Lung (tissue), 16 donors: ENCODE data around the gene ZNF503. TPM values are rescaled to one million over a fixed set of nuclear protein-coding genes. Genes with fewer than 3 reads are reported as not detected.

Source experiments
- ATAC-seq: fragments of 200-7000 bp; cut with Tn5 transposase; one replicate; pipeline ENCODE4 v1.9.1; 2020; ENCODE audit warnings: moderate number of reproducible peaks; ENCODE audit not compliant: insufficient read depth, low FRiP score
- DNase-seq, 3 donors: peaks; one replicate each; pipeline ENCODE4 v3.0.0-alpha.2; 2013 to 2017
- H3K27ac ChIP-seq, 2 donors: one replicate each; pipeline ENCODE4 v1.5.1; 2013; ENCODE audit warnings: mild to moderate bottlenecking in 2 of 2, moderate library complexity in 2 of 2, control low read depth in 1 of 2, inconsistent platforms in 1 of 2, low read depth in 1 of 2, low read length in 1 of 2
- H3K27me3 ChIP-seq, 3 donors: one replicate each; pipeline ENCODE4 v1.5.1; 2013; ENCODE audit warnings: low read length in 2 of 3; ENCODE audit not compliant: control insufficient read depth in 3 of 3, insufficient read depth in 3 of 3
- H3K36me3 ChIP-seq, 4 donors: one replicate each; pipeline ENCODE4 v1.5.1; 2013; ENCODE audit warnings: low read length in 4 of 4, mild to moderate bottlenecking in 1 of 4, moderate library complexity in 1 of 4; ENCODE audit not compliant: control insufficient read depth in 4 of 4, insufficient read depth in 4 of 4
- H3K4me1 ChIP-seq, 5 donors: one replicate each; pipeline ENCODE4 v1.5.1; 2013; ENCODE audit warnings: low read length in 5 of 5, mild to moderate bottlenecking in 2 of 5, moderate library complexity in 1 of 5; ENCODE audit not compliant: control insufficient read depth in 5 of 5, insufficient read depth in 5 of 5
- H3K4me3 ChIP-seq: one replicate; pipeline ENCODE4 v1.5.1; 2013; ENCODE audit warnings: mild to moderate bottlenecking, control low read depth, moderate library complexity
- H3K9ac ChIP-seq, 2 donors: one replicate each; pipeline ENCODE4 v1.5.1; 2013; ENCODE audit warnings: low read length in 2 of 2, control low read depth in 1 of 2; ENCODE audit not compliant: insufficient read depth in 1 of 2
- H3K9me3 ChIP-seq, 4 donors: one replicate each; pipeline ENCODE4 v1.5.1; 2013; ENCODE audit warnings: low read length in 3 of 4, mild to moderate bottlenecking in 1 of 4, moderate library complexity in 1 of 4; ENCODE audit not compliant: control insufficient read depth in 4 of 4, insufficient read depth in 3 of 4
- CTCF ChIP-seq: IDR thresholded peaks from 2 replicates; pipeline ENCODE4 v1.5.1; 2012; ENCODE audit warnings: mild to moderate bottlenecking; ENCODE audit errors: control extremely low read depth, extremely low read depth
- WGBS, 2 donors: extraction: QIAGEN DNeasy Blood & Tissue Kit; methylation state at CpG; one replicate each; pipeline ENCODE4 v1.1.7; 2013; 5-methylcytosine and 5-hydroxymethylcytosine counted together
- long read RNA-seq, 5 donors: transcript quantifications; one replicate each; lab custom pipeline, GENCODE V29; 2026
- polyA plus RNA-seq, 2 donors: library from polyadenylated mRNA; stranded (reverse); fragments of 200-250 nt; gene quantifications; one replicate each; pipeline ENCODE4 v1.2.1, GENCODE V29; 2013
- total RNA-seq, 2 donors: library from RNA; depleted of rRNA in 1 of 2; stranded (reverse); fragments of >200 nt in 1 of 2; gene quantifications; one replicate each; pipeline ENCODE4 v1.2.1, GENCODE V29; 2014 to 2021
- donor health status: control.
- donor health status: control.
- donor health status: Bipolar disorder and iron deficiency.
- donor health status: healthy.
- donor health status: DM: yes; HTN: yes; CAD: no.

Gene ZNF503
- total RNA-seq (10 to 100 TPM; 24.8 to 37.8 TPM), polyA plus RNA-seq (10 to 100 TPM; 11.7 to 32.1 TPM)
- long read RNA-seq, donor 1, transcript ZNF503-201 (2 exons, 3,347 nt), result major isoform, 40 of 40 reads
- long read RNA-seq, donor 1, partial matches to known transcripts, result 0 of 40 reads
- long read RNA-seq, donor 1, other reads (novel, unspliced or antisense), result 0 of 40 reads
- long read RNA-seq, donor 2, transcript ZNF503-201 (2 exons, 3,347 nt), result major isoform, 14 of 14 reads
- long read RNA-seq, donor 2, partial matches to known transcripts, result 0 of 14 reads
- long read RNA-seq, donor 2, other reads (novel, unspliced or antisense), result 0 of 14 reads
- long read RNA-seq, donor 3, transcript ZNF503-201 (2 exons, 3,347 nt), result major isoform, 27 of 27 reads
- long read RNA-seq, donor 3, partial matches to known transcripts, result 0 of 27 reads
- long read RNA-seq, donor 3, other reads (novel, unspliced or antisense), result 0 of 27 reads
- long read RNA-seq, donor 4, transcript ZNF503-201 (2 exons, 3,347 nt), result major isoform, 14 of 14 reads
- long read RNA-seq, donor 4, partial matches to known transcripts, result 0 of 14 reads
- long read RNA-seq, donor 4, other reads (novel, unspliced or antisense), result 0 of 14 reads
- long read RNA-seq, donor 5, transcript ZNF503-201 (2 exons, 3,347 nt), result major isoform, 37 of 54 reads
- long read RNA-seq, donor 5, partial matches to known transcripts, result 17 of 54 reads
- long read RNA-seq, donor 5, other reads (novel, unspliced or antisense), result 0 of 54 reads

- peak; percentile 99 to 100 (median 99) for DNase-seq
- WGBS, 2 donors, result 0% methylated on average over 65 to 88 of the region's 88 CpGs
- Histone ChIP-seq H3K27ac (peak within 1 kb of the TSS; percentile 92 to 98), H3K4me1 (peaks cover 0 to 22% (median 3%) of the 10 kb centered on the region in 5 donors), H3K9ac (peak within 1 kb of the TSS; percentile 70 to 84), H3K4me3 (peak within 1 kb of the TSS; percentile 96), H3K9me3 (no peaks in the 10 kb centered on the region), H3K27me3 (no peaks in the 10 kb centered on the region), H3K36me3 (peaks cover 0 to 40% (median 11%) of the 10 kb centered on the region in 4 donors)
- TF ChIP-seq CTCF, result no peak
- peak; percentile 51 for ATAC-seq
These were observed at the start of gene ZNF503 for GRCh38 chr10:75401569-75402485. TSS of gene ZNF503 (minus strand) at chr10:75401764. CDS start at chr10:75401419, 345 bp downstream.

DNA sequence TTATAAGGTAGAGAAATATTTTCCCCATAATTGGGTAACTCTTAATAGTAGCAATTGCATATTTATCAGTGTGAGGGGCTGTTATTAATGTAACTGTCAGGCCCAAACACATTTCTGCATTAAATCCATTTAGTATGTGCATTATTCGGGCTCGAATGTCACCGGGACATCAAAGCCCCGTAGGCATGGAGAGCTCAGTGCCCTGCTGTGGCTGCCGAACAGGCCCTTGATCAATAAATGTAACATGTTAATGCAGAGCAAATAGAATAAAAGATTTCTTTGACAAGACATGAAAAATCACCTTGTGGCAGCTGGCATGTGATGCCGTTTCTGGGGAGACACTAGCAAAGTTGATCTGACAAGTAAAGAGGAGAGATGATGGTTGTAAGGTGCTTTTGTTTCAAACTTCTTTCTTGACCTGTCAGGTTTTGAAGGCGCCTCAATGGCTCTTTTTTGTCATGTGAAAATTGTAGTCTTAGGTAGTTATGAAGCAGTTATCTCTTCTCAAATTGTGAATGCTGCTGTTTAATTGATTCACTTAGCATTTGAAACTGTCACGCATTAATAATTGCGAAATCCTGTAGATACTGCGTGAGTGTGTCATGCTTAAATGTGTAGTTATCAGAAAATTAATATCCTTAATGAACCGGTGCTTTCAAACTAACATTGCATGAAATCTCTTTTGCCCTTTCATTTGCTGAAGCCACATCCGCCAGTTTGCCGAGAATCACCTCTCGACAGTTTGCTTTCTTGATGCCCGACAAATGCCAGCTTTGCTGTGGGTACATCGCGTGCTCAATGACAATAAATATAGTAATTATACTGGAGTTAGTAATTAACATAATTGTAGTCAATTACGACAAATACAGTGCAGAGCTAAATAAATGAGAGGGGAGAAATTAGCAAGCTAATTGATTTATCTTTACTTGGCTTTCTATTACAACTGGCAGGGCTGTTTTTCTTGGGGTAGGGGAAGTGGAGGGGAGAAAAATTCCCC is 49.4 kb upstream of the ZNF503 start:
- no peak for ATAC-seq
- Histone ChIP-seq H3K4me1 (peaks cover 0 to 43% (median 5%) of the 10 kb centered on the region in 5 donors), H3K4me3 (no peak overlapping the region), H3K9ac (no peak overlapping the region), H3K27me3 (no peaks in the 10 kb centered on the region), H3K36me3 (peaks cover 0 to 1% (median under 1%) of the 10 kb centered on the region in 4 donors), H3K27ac (no peak overlapping the region), H3K9me3 (peaks cover 0 to 7% (median 4%) of the 10 kb centered on the region in 4 donors)
- TF ChIP-seq CTCF, result no peak
- WGBS, 2 donors, result 95 to 96% methylated on average over 18 of the region's 18 CpGs
- DNase-seq, result peak in 1 of 3 donors; percentile 8

DNA sequence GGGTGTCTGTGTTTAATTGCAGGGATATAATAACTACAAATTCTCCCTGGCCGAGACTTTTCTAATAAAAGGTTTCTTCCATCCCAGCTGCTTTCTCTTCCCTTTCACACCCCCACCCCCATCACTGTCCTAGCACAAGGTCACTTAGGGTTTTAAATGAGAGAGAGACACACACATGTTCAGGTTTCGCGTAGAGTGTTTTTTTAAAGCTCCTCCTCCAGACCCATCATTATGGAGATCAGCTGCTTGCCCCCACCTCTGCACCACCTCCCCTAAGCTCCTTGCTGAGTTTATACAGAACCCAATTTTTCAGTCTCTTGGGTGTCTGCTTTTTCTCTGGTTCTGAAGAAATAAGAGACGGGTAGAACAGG is 48.5 kb upstream of the ZNF503 start:
- DNase-seq (peak in 1 of 3 donors; percentile 11), ATAC-seq (no peak)
- no peak overlapping the region for H3K4me3 ChIP-seq
- H3K9me3 ChIP-seq, result peaks cover 0 to 8% (median 5%) of the 10 kb centered on the region in 4 donors
- WGBS, 2 donors, result 66 to 82% methylated on average over 4 of the region's 4 CpGs
- H3K4me1 ChIP-seq, result peaks cover 0 to 43% (median 5%) of the 10 kb centered on the region in 5 donors
- H3K36me3 ChIP-seq, result peaks cover 0 to 2% (median under 1%) of the 10 kb centered on the region in 4 donors
- H3K27ac ChIP-seq, result no peak overlapping the region
- TF ChIP-seq CTCF, result no peak
- H3K27me3 ChIP-seq, result no peaks in the 10 kb centered on the region
- no peak overlapping the region for H3K9ac ChIP-seq
